SIG-M5 treated with dmso at 0.1 percent for 504 hours (cell line): ENCODE data around the gene SYNPR.
A peak's percentile ranks its signal among the peaks of the same experiment; 100 is the strongest.

Experiments
- DNase-seq: peaks from one replicate; lab custom pipeline; 2025; ENCODE audit not compliant: unreplicated experiment; lab: John Stamatoyannopoulos, UW

The SYNPR gene

DNA sequence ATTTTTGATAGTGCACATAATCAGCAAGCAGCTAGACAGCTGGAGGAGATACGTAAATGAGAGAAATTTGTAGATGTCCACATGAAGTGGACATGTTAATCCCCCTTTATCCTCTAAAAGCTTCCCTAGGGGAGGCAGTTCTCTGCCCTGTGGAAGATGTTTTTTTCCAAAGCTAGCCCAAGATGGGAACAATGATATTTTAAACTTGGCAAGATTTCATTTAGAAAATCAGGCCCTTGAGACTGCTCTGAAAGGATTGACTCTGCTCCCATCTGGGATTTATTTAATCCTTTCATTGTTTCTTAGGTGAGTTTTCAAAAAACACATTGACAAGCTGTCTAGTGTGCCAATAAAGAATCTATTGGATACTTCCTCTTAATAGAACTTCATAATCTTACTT is 92.0 kb downstream of the SYNPR start:
- DNase-seq = no peak

DNA sequence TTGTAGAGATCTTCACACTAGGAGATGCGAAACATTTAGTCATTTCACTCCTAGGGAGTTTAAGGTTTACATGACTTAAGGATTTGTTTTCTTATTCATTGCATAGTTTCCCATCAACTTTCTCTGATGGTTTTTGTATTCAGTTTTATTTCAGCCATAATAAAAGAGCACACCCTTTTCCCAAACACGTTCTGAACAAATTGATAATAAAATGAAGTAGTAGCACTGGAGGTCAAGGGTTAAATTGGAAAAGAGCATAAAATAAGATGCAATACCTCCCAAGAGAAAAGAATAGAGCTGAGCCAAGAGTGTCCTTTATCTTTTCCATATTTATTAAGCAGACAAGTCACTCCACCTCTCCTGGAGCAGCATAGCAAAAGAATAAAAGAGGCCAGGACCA is 104.9 kb downstream of the SYNPR start:
- DNase-seq = no peak

DNA sequence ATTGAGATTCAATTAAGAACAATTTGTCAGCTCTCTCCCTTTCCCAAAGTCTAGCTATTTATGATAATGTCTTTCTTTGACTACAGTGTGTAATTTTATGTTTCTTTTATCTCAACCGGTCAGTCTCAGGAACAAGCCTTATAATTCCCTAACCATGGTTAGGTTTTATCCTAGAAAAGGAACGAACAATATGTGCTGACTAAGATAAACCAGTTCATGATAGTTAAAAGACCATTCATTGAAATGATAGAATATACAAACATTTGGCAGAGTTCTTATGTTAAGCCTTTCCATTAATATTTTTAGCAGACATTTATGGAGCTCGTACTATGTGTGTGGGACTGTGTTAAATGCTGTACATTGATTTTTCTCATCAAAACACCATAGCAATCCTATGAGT is 106.3 kb downstream of the SYNPR start:
- no peak for DNase-seq

DNA sequence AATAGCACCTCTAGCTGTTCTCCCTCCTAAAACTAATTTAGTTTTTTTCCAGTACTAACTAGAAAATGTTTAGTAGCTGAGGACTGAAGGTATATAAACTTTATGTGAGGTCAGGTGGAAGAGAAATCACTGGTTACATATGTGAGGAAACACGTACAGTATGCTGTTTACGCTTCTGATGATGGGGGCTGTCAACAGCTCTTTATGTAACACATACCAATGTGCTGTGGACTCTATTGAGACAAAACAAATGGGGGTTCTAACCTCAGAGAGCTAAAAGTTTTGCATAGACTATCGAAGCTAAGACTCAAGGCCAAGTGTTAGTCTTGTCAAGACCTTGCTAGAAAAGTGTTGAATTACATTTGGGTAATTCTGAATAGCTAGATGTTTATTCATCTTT is 107.5 kb downstream of the SYNPR start:
- DNase-seq = no peak

DNA sequence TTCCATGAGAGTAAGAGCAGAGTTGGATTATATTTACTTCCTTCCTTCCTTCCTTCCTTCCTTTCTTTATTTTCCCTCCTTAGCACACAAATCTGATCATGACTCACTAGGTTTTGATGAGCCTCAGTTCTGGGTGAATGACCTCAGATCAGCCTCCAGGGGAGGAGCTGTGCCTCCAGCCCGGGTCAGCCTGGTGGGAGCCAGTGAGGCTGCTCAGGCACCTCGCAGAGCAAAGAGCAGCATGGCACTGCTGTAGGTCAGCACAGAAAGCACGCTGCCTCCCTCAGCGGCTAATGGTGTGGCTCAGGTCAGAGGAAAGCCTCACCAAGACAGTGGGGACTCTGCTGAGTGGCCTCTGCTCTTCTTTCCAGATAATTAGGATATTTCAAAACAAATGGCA is 108.5 kb downstream of the SYNPR start:
- no peak for DNase-seq

DNA sequence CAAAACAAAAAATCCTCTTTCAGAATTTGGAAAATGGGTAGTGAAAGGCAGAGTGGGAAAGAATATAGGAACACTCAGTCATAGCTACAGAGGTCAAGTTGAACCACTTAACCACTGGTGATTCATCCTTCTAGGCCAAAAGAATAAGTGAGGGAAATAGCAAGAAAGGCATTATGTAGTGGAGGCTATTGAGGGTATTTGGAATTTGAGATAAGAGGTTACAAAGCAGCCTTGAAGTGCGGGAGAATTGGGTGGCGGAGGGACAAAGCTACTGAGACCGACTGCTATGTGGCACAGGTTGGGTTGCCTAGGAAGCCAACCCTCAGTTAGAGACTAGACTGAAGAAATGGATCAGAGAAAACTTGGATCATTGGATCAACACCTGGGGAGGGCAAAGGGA is 109.5 kb downstream of the SYNPR start:
- DNase-seq = no peak

DNA sequence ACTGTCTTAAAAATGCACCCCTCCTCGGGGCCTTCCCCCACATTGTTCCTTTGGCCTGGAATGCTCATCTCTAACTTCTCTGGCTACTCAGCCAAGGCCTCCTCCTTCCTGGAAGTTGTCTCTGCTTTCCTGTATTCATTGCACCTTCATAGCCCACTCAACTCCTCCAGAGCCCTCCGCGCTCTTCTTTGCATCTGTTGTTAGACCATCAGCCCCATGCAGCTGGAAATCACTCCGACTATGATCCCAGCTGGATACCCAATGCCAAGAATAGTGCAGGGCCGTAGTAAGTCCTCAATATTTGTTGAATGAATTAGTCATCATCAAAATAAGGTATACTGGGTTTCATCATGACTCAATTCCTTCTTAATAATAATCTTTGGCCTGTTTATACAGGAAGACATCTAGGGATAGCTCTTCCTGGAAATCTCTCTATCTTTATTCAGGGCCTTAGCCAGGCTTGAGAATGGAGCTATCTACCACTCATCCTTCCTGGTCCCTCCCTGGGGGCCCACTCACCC is 112.7 kb downstream of the SYNPR start:
- no peak for DNase-seq

DNA sequence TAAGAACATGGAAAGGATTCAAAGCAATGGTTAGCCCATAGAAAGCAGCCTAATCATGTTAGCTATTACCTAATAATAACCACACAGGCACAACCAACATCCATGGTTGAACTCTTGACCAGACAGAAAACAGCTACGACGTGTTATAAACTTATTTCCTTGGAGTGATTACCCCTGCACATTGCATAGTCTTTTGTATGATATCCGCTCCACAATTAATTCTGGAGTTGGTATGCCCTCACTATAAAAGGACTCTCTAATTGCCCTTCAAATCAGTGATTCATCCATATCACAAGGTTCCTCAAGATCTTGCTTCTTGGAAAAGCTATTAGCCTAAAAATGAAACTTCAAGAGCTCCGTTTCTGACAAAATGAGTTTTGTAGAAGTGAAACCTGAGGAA is 117.9 kb downstream of the SYNPR start:
- DNase-seq = no peak

DNA sequence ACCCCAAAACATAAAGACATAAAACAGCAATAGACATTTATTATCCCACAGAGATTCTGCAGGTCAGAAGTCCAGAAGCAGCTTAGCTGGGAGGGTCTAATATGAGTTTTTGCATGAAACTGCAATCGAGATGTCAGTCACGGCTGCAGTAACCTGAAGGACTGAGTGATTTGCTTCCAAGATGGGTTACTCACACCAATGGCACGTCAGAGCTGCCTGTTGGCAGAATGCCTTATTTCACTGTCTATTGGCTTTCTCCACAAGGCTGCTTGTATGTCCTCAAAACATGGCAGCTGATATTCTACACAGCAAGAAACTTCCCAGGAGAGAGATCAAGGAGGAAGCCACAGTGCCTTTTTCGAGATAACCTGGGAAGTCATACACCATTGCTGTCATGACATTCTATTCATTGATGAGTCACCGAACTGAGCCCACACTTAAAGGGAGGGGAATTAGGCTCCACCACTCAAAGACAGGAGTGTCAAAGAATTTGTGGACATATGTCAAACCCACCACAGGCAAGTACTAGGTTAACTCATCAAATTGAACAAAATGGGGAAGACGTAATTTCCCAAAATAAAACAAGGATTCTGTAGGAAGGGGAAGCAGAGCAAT is 122.2 kb downstream of the SYNPR start:
- no peak for DNase-seq

DNA sequence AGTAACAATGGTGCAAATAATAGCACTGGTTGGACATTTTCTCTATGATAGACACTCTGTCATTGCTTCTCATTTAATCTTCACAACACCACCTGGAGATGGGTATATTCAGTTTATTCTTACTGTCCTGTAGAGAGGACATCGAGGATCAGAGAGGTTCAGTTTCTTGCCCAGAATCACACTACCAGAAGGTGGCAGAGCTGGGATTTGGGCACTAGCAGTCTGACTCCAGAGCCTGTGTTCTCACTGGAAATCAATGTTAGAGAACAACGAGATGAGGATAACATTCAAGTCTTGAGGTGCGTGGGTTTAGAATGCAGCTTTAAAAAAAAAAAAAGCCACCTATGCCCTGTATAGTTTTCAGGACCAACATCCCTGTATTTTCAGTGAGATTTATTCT is 127.8 kb downstream of the SYNPR start:
- peak; percentile 36 for DNase-seq

DNA sequence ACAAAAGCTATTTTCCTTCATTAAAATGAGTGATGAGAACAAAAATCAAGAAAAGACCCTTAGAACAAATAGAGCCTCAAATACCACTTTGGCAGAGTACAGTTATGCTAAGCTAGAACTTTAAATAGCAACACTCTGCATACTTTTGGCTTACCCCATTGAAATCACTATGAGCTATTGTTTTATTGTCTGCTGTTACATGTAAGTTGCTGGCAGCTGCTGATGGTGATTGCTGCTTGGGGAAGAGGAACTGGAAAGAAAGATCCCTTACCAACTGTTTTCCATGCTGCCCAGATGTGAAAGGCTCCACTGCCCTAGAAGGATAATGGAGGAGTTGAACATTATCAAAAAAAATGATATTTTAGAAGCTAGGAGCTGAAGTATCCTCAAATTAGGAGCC is 135.4 kb downstream of the SYNPR start:
- DNase-seq = no peak

DNA sequence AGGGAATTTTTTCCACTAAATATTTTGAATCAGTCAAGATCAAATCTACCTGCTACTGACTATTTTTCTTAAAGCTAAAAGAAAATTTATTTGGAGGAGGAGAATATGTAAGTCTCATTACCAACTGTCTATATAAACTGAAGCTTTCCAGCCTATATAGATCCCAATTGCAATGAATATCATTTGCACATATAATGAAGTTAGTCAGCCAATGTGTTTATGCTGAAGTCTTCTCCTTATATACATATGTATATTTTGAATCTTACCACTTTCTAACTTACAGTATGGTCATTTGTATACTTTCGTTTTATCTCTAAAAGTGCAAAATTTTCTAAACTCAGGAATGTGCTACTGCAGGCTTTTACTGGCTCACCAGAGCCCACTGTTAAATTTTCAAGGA is 136.5 kb downstream of the SYNPR start:
- DNase-seq = no peak

DNA sequence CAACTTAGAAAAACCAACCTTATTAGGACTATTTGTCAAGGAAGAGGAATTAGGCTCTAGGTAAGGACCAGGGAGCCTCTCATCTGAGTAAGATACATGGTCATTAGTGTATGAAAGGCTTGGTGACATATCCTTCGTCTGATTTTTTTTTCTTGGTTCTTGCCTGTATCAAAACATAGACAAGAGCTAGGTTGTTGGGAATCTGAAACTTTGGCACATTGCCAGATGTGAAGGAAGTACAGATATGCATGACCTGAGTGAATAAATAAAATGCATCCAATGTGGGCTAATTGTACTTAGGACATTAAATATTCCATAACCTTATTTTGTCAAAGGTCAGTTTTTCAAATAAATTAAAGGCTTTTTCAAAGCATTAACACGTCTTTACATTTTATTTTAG is 151.8 kb downstream of the SYNPR start:
- DNase-seq = no peak

DNA sequence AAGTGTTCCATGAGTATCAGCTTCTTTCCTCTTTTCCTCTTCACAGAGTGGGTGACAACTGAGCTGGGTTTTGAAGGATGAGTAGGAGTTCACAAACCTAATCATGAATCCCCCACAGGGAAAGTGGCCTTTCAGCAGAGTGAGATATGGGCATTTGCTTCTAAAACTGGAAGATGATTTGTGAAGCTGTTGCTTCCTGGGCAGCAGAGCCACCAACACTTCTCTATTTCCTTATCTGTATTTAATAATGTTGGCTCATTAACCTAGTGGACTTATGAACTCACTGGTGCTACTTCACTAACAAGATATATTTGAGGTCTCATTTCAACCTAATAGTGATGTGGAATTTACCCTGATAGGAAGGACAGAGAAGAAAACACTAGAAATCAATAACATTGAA is 152.8 kb downstream of the SYNPR start:
- no peak for DNase-seq

DNA sequence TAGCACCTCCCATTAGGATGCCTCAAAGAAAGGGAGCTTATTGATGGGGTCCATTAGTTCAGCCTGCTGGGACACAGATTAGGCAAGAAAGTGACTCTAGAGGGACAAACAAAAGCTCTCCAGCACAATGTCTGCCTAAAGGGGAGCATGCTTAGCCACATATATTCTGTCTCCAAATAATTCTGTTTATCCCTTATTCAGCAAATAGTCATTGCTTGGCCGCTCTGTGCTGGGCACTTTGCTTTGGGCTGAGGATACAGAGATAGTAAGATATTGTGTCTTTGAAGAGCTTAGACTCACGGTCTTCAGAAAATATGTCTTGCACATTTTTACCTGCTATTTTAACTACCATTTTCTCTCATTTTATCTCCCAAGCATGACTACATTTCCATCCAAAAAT is 159.8 kb downstream of the SYNPR start:
- DNase-seq = no peak

DNA sequence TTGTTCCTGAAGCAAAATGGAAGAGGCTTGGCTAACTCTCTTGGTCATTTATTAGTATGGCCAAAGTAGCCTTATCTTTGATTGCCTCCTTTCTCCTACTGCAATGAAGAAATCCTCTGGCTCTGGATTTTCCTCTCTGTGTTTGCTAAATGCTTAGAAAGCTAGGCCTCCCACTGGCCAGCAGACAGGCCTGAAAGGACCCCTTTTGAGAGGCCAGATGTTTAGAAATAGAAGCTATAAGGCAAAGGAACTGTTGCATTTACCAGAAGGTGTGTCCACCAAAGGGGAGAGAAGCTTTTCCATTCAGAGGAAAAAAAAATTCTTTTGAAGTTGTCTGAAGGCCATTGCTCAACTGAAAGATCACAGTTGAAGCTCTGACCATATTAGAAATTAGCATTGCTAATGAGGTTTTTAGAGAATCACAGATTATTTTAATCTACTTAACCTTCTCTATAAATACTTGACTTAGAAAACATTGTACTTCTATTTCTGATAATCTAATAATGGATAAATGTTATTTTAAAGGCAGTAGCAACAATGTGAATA is 160.8 kb downstream of the SYNPR start:
- DNase-seq = no peak

DNA sequence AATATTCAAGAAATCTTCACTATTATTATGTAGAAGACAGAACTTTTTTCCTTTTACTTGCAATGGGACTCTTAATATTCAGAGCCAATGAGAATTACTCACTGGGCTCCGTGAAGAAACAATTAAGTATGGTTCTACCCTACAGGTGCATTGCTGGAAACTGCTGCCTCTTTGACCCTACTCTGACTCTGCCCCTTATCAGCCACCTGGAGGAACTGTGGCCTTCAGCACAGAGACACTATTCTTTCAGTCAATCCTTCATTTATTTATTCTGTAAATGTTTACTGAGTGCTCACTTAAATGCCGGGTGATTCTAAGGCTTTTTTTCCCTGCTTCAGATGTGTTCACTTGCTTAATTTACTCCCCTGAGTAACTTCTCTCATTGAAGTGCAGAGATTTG is 163.2 kb downstream of the SYNPR start:
- DNase-seq = no peak

DNA sequence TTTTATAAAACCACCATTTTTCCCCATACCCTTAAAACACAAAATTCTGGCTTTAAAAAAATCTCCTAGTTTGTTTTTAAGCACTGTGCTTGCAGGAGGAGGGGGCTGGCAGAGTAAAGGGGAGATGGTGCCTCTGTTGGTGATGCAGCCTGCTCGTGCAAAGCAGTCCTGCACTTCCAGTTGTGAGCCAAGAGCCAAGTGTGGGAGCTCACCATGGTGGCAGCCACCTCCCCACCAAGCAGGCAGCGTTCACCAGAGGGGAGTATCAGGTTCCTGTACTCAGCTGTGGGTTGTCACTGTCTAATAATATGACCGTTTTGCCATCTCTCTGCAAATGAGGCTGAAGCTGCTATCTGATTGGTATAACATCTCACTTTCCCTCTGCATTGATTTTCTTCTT is 164.8 kb downstream of the SYNPR start:
- no peak for DNase-seq

DNA sequence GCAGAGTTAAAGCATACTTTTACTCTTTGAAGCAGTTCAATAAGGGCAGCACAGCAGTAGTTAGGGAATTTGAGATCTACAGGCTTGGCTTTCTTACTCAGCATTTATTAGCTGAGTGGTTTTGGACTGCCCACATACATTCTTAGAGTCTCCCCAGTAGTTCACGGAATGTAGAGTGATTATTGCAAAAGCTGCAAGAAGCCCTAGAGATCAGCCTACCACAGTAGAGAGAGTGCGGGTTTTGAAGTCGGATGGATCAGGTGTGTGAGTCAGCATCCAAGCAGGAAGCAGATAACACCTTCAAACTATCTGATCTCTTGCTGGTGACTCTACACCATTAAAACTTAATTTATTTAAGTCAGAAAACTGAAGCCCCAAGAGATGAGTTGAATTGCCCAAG is 171.9 kb downstream of the SYNPR start:
- no peak for DNase-seq

DNA sequence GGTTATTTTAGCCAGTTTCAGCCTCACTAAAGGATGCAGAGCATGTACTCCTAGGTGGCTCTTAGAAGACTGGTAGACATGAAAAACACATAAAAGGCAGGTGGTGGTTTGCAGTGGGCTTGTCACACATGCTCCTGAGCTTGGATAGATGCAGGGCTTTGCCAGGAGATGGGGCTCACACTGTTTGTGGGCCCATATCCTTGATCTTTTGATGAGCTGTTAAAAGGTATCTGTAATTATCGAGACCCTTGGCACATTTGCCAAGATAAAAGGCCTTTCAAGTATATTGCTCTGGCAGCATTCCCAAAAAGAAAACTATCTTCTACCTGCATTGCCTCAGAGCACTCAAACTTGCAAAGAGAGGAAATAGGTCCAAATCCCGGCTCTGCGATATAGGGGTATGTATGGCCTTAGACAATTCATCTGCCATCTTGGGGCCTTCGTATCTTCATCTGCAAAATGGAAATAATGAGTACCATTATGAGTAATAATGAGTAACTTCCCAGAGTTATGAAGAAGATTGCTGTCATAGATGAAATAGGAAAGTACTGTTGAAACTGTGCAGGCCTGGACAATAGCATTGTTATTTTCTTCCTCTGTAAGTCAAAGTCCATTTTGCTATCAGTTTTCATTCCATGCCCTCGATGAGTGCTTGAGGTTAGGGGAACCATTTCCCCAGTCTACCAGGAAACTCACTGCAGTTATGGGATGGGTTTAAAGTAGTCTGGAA is 172.7 kb downstream of the SYNPR start:
- DNase-seq = no peak

DNA sequence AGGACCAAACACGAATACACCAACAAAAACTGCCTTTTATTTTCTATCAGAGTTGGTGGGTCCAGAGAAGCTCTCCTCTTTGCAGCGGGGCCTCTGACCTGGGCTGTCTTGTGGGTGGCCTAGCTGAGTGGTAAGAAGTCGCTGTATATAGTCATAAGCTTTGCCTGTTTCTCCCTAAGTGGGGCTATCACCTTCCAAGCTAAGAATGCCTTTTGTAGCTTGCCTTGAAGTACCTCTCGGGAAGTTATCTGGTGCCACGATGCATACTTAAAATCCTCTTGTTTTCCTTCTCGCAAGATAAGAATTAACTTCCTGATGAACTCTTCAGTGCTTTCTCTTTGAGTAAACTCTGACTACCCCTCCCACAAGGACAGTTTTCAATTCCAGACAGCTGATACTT is 178.8 kb downstream of the SYNPR start:
- no peak for DNase-seq

DNA sequence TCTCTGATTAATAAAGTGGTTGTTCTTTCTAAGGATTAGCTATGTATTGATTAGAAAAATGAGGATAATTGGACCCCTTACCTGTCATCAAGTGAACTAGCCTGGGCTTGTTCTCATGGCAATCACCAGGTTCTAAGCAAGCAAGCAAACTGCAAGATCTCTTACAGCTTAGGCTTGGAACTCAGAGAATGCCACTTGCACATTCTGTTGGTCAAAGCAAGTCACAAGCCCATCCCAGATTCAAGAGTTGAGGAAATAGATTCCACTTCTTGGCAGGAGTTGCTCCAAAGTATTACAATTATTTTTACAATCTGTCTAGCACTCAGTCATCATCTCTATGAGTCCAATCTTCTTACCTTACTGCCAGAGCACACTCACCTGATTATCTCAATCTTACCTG is 180.3 kb downstream of the SYNPR start:
- no peak for DNase-seq

DNA sequence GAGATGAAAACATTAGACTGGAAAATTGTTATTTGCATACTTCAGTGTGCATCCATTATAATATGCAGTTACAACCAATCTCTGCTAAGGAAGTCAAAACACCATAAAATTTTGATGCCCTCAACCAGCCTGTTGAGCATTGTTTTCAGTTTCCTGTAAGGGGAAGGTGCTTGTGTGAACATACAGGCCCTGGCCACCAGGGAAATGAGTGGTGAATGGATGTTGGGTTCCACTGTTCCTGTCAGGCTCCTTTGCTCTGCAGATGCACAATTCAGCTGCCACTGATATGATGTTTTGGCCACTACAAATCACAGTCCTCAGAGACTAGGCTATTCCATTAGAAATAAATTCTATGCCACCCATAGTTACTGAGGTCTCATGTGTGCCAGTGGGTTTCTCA is 184.6 kb downstream of the SYNPR start:
- no peak for DNase-seq
